T-cell (primary cell): ENCODE results near the gene PNPLA1. TPM values are rescaled to one million over a fixed set of nuclear protein-coding genes. Genes with fewer than 3 reads are reported as not detected.
A peak's percentile ranks its signal among the peaks of the same experiment; 100 is the strongest.

Experiments
- ATAC-seq, 4 experiments: fragments of 200-7000 bp in 3 of 4; fragments of 150-1000 bp in 1 of 4; cut with Tn5 transposase; replicated peaks in 1 of 4; 1 replicate in 3 of 4; 2 replicates in 1 of 4; pipeline ENCODE4 v1.10.0; 2021; ENCODE audit warnings: moderate library complexity in 3 of 4, mild to moderate bottlenecking in 2 of 4, moderate number of reproducible peaks in 1 of 4
- CTCF ChIA-PET, 2 donors: fragments of 300-600 bp; sonication (Branson Sonifier 250); formaldehyde crosslinking; loops; one replicate each; lab custom pipeline; 2022; ENCODE audit warnings: antibody characterized with exemption in 2 of 2; lab: Charles Lee
- POLR2A ChIA-PET, 2 donors: fragments of 300-600 bp; sonication (Branson Sonifier 250); formaldehyde crosslinking; loops; one replicate each; lab custom pipeline; 2022; ENCODE audit warnings: antibody characterized with exemption in 2 of 2; lab: Charles Lee
- DNase-seq, 35 experiments: peaks; one replicate each; pipeline versions ENCODE4 v3.0.0 to v3.0.0-alpha.2; 2013 to 2023
- H3K27ac ChIP-seq: one replicate; pipeline ENCODE4 v1.5.1; 2013; ENCODE audit warnings: low read length
- H3K27me3 ChIP-seq, 2 experiments: replicated peaks in 1 of 2; 1 replicate in 1 of 2; 2 replicates in 1 of 2; pipeline versions ENCODE4 v1.6.1 to v1.7.0; 2013; ENCODE audit warnings: low read length in 1 of 2, mixed read lengths in 1 of 2; ENCODE audit not compliant: control insufficient read depth in 2 of 2, insufficient read depth in 2 of 2; ENCODE audit errors: extremely low read depth in 1 of 2
- H3K36me3 ChIP-seq, 2 donors: 1 replicate in 1 of 2; 2 replicates in 1 of 2; pipeline versions ENCODE4 v1.6.1 to v1.7.0; 2013; ENCODE audit warnings: low read length in 1 of 2; ENCODE audit not compliant: control insufficient read depth in 2 of 2, insufficient read depth in 1 of 2; ENCODE audit errors: extremely low read depth in 1 of 2
- H3K4me1 ChIP-seq, 2 experiments: 1 replicate in 1 of 2; 2 replicates in 1 of 2; pipeline versions ENCODE4 v1.6.1 to v1.7.0; 2013; ENCODE audit warnings: low read length in 2 of 2, mixed read lengths in 1 of 2; ENCODE audit not compliant: insufficient read depth in 2 of 2, control insufficient read depth in 1 of 2; ENCODE audit errors: extremely low read depth in 1 of 2
- H3K4me3 ChIP-seq, 2 donors: 1 replicate in 1 of 2; 2 replicates in 1 of 2; pipeline versions ENCODE4 v1.5.1 to v1.7.0; 2013; ENCODE audit warnings: mild to moderate bottlenecking in 2 of 2, low read length in 1 of 2, moderate library complexity in 1 of 2; ENCODE audit not compliant: control insufficient read depth in 1 of 2; ENCODE audit errors: extremely low read depth in 1 of 2
- H3K9me3 ChIP-seq: 2 replicates; pipeline ENCODE4 v1.7.0; 2013
- H3K27ac Mint-ChIP-seq, 2 donors: one replicate each; pipeline ENCODE4 v1.8.0; 2020 to 2021; ENCODE audit warnings: mild to moderate bottlenecking in 2 of 2, mixed read lengths in 2 of 2
- H3K27me3 Mint-ChIP-seq, 2 donors: one replicate each; pipeline ENCODE4 v1.8.0; 2021 to 2022; ENCODE audit warnings: mixed read lengths in 2 of 2
- H3K36me3 Mint-ChIP-seq: one replicate; pipeline ENCODE4 v1.8.0; 2021; ENCODE audit warnings: mixed read lengths
- H3K4me1 Mint-ChIP-seq, 3 donors: one replicate each; pipeline ENCODE4 v1.8.0; 2020 to 2022; ENCODE audit warnings: mixed read lengths in 3 of 3, mild to moderate bottlenecking in 1 of 3
- H3K4me3 Mint-ChIP-seq, 3 donors: one replicate each; pipeline ENCODE4 v1.8.0; 2020 to 2022; ENCODE audit warnings: mild to moderate bottlenecking in 3 of 3, mixed read lengths in 3 of 3, moderate library complexity in 3 of 3
- H3K9me3 Mint-ChIP-seq, 3 donors: one replicate each; pipeline ENCODE4 v1.8.0; 2020 to 2022; ENCODE audit warnings: mixed read lengths in 3 of 3
- WGBS: methylation state at CpG from one replicate; pipeline ENCODE4 v1.1.5; 2013; ENCODE audit warnings: missing lambda C conversion rate; ENCODE audit not compliant: insufficient coverage; 5-methylcytosine and 5-hydroxymethylcytosine counted together
- total RNA-seq, 35 experiments: library from RNA in 6 of 35; stranded (reverse) in 6 of 35; fragments of 120-200 nt in 1 of 35; gene quantifications; one replicate each; pipeline versions ENCODE4 v1.2.1 to v1.2.4 and lab custom pipeline; 2013 to 2026

Gene PNPLA1
- total RNA-seq, 5 donors from 2014 or later (not counting 1 experiment from before 2014, with no cell fraction given), result 0.20 to 0.22 TPM; not detected in 3

- Mint-ChIP-seq H3K4me1 (no peaks in the 10 kb centered on the region), H3K36me3 (no peaks in the 10 kb centered on the region), H3K4me3 (no peak overlapping the region), H3K27me3 (peaks cover 3% of the 10 kb centered on the region in 2 donors), H3K27ac (no peak overlapping the region), H3K9me3 (no peaks in the 10 kb centered on the region)
- WGBS, result 100% methylated on average over 3 of the region's 5 CpGs
- no peak overlapping the region for H3K4me3 ChIP-seq
- H3K27me3 ChIP-seq, result peaks cover 0 to 10% of the 10 kb centered on the region in 2 experiments
- DNase-seq (no peak), ATAC-seq (no peak)
- POLR2A ChIA-PET, result no interaction called here
- no peaks in the 10 kb centered on the region for H3K4me1 ChIP-seq
- no peak overlapping the region for H3K27ac ChIP-seq
- CTCF ChIA-PET, result interaction anchor here in 1 of 2 donors (0.5 kb wide), 1 partner anchor 120 kb away, joined by 4 read pairs; no protein-coding TSS in a partner anchor
- no peaks in the 10 kb centered on the region for H3K36me3 ChIP-seq
- no peaks in the 10 kb centered on the region for H3K9me3 ChIP-seq
Measured at GRCh38 chr6:36308514-36308913, 38.7 kb downstream of the PNPLA1 start.

DNA sequence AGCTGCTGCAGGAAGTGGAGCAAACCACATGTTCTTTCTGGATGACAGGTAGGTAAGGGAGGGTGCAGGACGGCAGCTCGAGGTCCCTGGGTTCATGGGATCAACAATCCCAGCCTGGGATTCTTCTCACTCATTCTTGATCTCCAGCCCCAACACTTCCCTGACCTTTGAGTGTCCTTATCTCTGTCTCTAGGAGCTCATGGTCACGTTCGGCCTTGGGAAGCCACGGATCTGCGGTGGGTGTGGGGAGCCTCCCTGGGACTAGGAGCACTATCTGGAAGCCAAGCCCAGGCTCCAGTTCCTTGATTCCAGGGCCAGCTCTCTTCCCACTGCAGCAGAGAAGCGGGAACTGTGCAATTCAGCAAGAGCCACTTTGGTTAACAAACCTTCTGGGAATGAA is 39.3 kb downstream of the PNPLA1 start:
- DNase-seq (no peak), ATAC-seq (no peak)
- no peaks in the 10 kb centered on the region for H3K4me1 Mint-ChIP-seq
- ChIA-PET CTCF (interaction anchor here in 1 of 2 donors (1.4 kb wide), 1 partner anchor 11 kb away, joined by 3 read pairs; no protein-coding TSS in a partner anchor), POLR2A (no interaction called here)
- Histone ChIP-seq H3K27me3 (peaks cover 0 to 10% of the 10 kb centered on the region in 2 experiments), H3K27ac (no peak overlapping the region), H3K36me3 (no peaks in the 10 kb centered on the region), H3K4me3 (no peak overlapping the region), H3K4me1 (no peaks in the 10 kb centered on the region), H3K9me3 (no peaks in the 10 kb centered on the region)
- H3K4me3 Mint-ChIP-seq, result no peak overlapping the region
- peaks cover 3% of the 10 kb centered on the region in 2 donors for H3K27me3 Mint-ChIP-seq
- WGBS, result 78% methylated on average over 6 of the region's 7 CpGs
- no peaks in the 10 kb centered on the region for H3K36me3 Mint-ChIP-seq
- H3K27ac Mint-ChIP-seq, result no peak overlapping the region
- H3K9me3 Mint-ChIP-seq, result no peaks in the 10 kb centered on the region

- ATAC-seq, result no peak
- Mint-ChIP-seq H3K4me3 (no peak overlapping the region), H3K27ac (no peak overlapping the region), H3K4me1 (no peaks in the 10 kb centered on the region), H3K36me3 (no peaks in the 10 kb centered on the region), H3K9me3 (no peaks in the 10 kb centered on the region), H3K27me3 (peaks cover 3% of the 10 kb centered on the region in 2 donors)
- Histone ChIP-seq H3K9me3 (no peaks in the 10 kb centered on the region), H3K27me3 (peaks cover 0 to 10% of the 10 kb centered on the region in 2 experiments), H3K4me3 (no peak overlapping the region), H3K4me1 (no peaks in the 10 kb centered on the region), H3K36me3 (no peaks in the 10 kb centered on the region), H3K27ac (no peak overlapping the region)
- no CpG with 5 or more reads among the region's 2 CpGs for WGBS
- ChIA-PET CTCF (interaction anchor here (0.5 to 1.4 kb wide), 2 partner anchors 12 to 173 kb away, joined by 3 read pairs; no protein-coding TSS in a partner anchor), POLR2A (no interaction called here)
- no peak for DNase-seq
Measured at GRCh38 chr6:36309900-36310299, 40.0 kb downstream of the PNPLA1 start.

DNA sequence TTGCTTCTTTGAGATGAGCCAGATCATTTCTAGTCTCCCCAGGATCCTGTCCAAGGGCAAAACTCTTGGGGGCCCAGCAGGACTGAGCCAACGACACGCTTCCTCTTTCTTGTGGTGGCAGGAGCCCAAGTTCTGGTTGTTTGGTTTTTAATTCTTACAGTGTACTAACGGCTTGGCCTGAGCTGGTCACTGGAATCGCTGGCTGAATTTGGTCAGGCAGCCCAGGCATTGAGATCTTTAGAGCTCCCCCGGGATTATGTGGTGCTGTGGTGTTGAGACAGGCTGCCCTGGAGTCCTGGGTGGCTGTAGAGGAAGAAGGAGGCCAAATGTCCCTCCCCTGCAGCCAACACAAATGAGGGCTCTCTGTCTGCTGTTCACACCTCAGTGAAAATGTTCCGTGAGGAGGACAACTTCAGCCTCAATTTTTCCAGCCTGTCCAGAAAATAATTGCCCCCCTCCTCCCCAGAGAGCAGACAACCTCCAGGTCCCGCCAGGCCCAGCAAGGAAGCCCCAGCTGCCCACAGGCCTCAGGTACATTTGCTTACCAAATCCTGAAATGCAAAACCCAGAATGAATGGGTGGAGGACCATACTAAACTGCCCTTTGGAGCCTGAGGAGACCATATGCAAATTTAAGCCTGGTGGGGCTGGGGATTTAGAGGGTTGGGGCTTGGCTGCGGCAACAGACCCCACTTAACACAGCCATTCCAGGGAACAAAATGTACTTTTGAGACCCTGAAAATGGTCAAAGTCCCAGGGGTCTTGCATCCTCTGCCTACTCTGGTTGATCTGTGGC is 43.2 kb downstream of the PNPLA1 start:
- Mint-ChIP-seq H3K27ac (no peak overlapping the region), H3K27me3 (peaks cover 0 to 3% of the 10 kb centered on the region in 2 donors), H3K9me3 (no peaks in the 10 kb centered on the region), H3K4me1 (no peaks in the 10 kb centered on the region), H3K4me3 (no peak overlapping the region), H3K36me3 (no peaks in the 10 kb centered on the region)
- peaks cover 0 to 7% of the 10 kb centered on the region in 2 experiments for H3K27me3 ChIP-seq
- 38% methylated on average over 6 of the region's 8 CpGs for WGBS
- H3K36me3 ChIP-seq, result no peaks in the 10 kb centered on the region
- no peaks in the 10 kb centered on the region for H3K9me3 ChIP-seq
- no peaks in the 10 kb centered on the region for H3K4me1 ChIP-seq
- DNase-seq, result peak in 1 of 35 experiments; percentile 14
- POLR2A ChIA-PET, result no interaction called here
- ATAC-seq, result no peak
- CTCF ChIA-PET, result no interaction called here
- no peak overlapping the region for H3K4me3 ChIP-seq
- H3K27ac ChIP-seq, result no peak overlapping the region

DNA sequence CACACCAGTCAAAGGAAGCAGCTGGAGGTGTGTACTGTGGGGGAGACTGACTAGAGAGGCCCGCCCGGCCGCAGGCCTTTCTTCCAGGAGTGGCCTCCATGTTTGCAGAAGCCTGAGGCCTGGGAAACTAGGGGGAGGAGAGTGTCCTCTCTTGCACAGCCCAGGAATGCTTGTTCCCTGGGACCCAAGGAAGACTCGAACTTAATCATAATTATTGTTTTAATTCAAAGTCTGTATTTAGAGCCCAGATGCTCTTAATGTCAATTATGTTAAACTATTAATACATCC is 43.7 kb downstream of the PNPLA1 start:
- Histone ChIP-seq H3K4me1 (no peaks in the 10 kb centered on the region), H3K4me3 (no peak overlapping the region), H3K36me3 (no peaks in the 10 kb centered on the region), H3K9me3 (no peaks in the 10 kb centered on the region), H3K27ac (no peak overlapping the region), H3K27me3 (peaks cover 0 to 7% of the 10 kb centered on the region in 2 experiments)
- Mint-ChIP-seq H3K27me3 (peaks cover 0 to 3% of the 10 kb centered on the region in 2 donors), H3K27ac (no peak overlapping the region), H3K4me1 (no peaks in the 10 kb centered on the region), H3K4me3 (no peak overlapping the region), H3K36me3 (no peaks in the 10 kb centered on the region), H3K9me3 (no peaks in the 10 kb centered on the region)
- ATAC-seq, result no peak
- POLR2A ChIA-PET, result no interaction called here
- WGBS, result 95% methylated on average over 3 of the region's 4 CpGs
- no peak for DNase-seq
- CTCF ChIA-PET, result interaction anchor here in 1 of 2 donors (0.6 kb wide), 1 partner anchor 112 kb away, joined by 3 read pairs; no protein-coding TSS in a partner anchor

GRCh38 chr6:36314221-36315014 is 44.6 kb downstream of the PNPLA1 start:
- ChIA-PET CTCF (interaction anchor here in 1 of 2 donors (0.6 kb wide), 1 partner anchor 111 kb away, joined by 3 read pairs; no protein-coding TSS in a partner anchor), POLR2A (interaction anchor here in 1 of 2 donors (0.7 kb wide), 1 partner anchor 25 kb away, joined by 5 read pairs; no protein-coding TSS in a partner anchor)
- peak in 1 of 35 experiments; percentile 2 for DNase-seq
- no peak for ATAC-seq
- no peak overlapping the region for H3K27ac Mint-ChIP-seq
- 67% methylated on average over 2 of the region's 3 CpGs for WGBS
- no peaks in the 10 kb centered on the region for H3K36me3 ChIP-seq
- H3K4me1 ChIP-seq, result no peaks in the 10 kb centered on the region
- no peaks in the 10 kb centered on the region for H3K4me1 Mint-ChIP-seq
- H3K9me3 Mint-ChIP-seq, result no peaks in the 10 kb centered on the region
- no peak overlapping the region for H3K4me3 ChIP-seq
- no peaks in the 10 kb centered on the region for H3K9me3 ChIP-seq
- no peak overlapping the region for H3K4me3 Mint-ChIP-seq
- no peaks in the 10 kb centered on the region for H3K27me3 Mint-ChIP-seq
- H3K36me3 Mint-ChIP-seq, result no peaks in the 10 kb centered on the region
- no peak overlapping the region for H3K27ac ChIP-seq
- peaks cover 0 to 2% of the 10 kb centered on the region in 2 experiments for H3K27me3 ChIP-seq
